Breast epithelium (tissue), 4 donors: ENCODE results near the gene COL16A1. TPM values are rescaled to one million over a fixed set of nuclear protein-coding genes. Genes with fewer than 3 reads are reported as not detected.

Source experiments
- DNase-seq, 2 donors: peaks; one replicate each; pipeline ENCODE4 v3.0.0-alpha.2; 2019; ENCODE audit warnings: low spot score in 2 of 2
- H3K27ac ChIP-seq, 2 donors: fragments of 200-600 bp; sonication (generic) in 1 of 2; one replicate each; pipeline ENCODE4 v1.5.1; 2016 to 2019; ENCODE audit warnings: mild to moderate bottlenecking in 1 of 2
- H3K27me3 ChIP-seq, 2 donors: fragments of 200-600 bp; sonication (generic) in 1 of 2; one replicate each; pipeline versions ENCODE4 v1.5.1 to v1.6.0; 2017 to 2019; ENCODE audit warnings: control low read depth in 1 of 2, mild to moderate bottlenecking in 1 of 2
- H3K36me3 ChIP-seq: fragments of 200-600 bp; one replicate; pipeline ENCODE4 v1.5.1; 2019
- H3K4me1 ChIP-seq, 2 donors: fragments of 200-600 bp; sonication (generic); one replicate each; pipeline ENCODE4 v1.5.1; 2016 to 2019; ENCODE audit warnings: control low read depth in 1 of 2
- H3K4me3 ChIP-seq, 3 donors: fragments of 200-600 bp; sonication (generic); 1 replicate in 2 of 3; 2 replicates in 1 of 3; pipeline ENCODE4 v1.5.1; 2016 to 2019; ENCODE audit warnings: mild to moderate bottlenecking in 3 of 3, moderate library complexity in 2 of 3
- H3K9me3 ChIP-seq, 2 donors: fragments of 200-600 bp; sonication (generic) in 1 of 2; one replicate each; pipeline ENCODE4 v1.5.1; 2016 to 2019; ENCODE audit warnings: control low read depth in 1 of 2
- POLR2A ChIP-seq: fragments of 450-650 bp; IDR thresholded peaks from one replicate; pipeline ENCODE4 v1.6.1; 2016; ENCODE audit warnings: antibody characterized with exemption, mild to moderate bottlenecking, moderate library complexity
- POLR2AphosphoS5 ChIP-seq, 3 donors: sonication (generic); formaldehyde crosslinking; IDR thresholded peaks; one replicate each; pipeline ENCODE4 v1.6.1; 2017; ENCODE audit warnings: antibody characterized with exemption in 3 of 3
- intact Hi-C: fragments of 100-400 bp; cut with DNase I; formaldehyde crosslinking; loops from one replicate; pipeline ENCODE4 v1.15.1; 2023; ENCODE audit warnings: low total_unique reads
- total RNA-seq, 3 donors: library from RNA; depleted of rRNA; stranded (reverse); fragments of >200 nt; gene quantifications; one replicate each; pipeline ENCODE4 v1.1.0, GENCODE V29; 2016
- TF ChIP-seq, protein P1 (sequence below), 3 donors: fragments of 450-650 bp; IDR thresholded peaks; one replicate each; pipeline ENCODE4 v1.5.1; 2016 to 2017; ENCODE audit warnings: antibody characterized with exemption in 3 of 3, mild to moderate bottlenecking in 3 of 3, moderate library complexity in 3 of 3

COL16A1 gene
- total RNA-seq, 3 donors from 2014 or later = 55.2 to 79.5 (median 58.7) TPM

GRCh38 chr1:31663622-31664452 is 40.0 kb downstream of the COL16A1 start:
- peak; percentile 40 to 68 for DNase-seq
- Histone ChIP-seq H3K4me1 (peaks cover 0 to 16% of the 10 kb centered on the region in 2 donors), H3K4me3 (no peak overlapping the region), H3K27ac (peak overlapping the region in 1 of 2 donors; percentile 14), H3K9me3 (no peaks in the 10 kb centered on the region), H3K27me3 (no peaks in the 10 kb centered on the region), H3K36me3 (no peaks in the 10 kb centered on the region)
- intact Hi-C loops = no loop called here
- TF ChIP-seq, protein P1, sequence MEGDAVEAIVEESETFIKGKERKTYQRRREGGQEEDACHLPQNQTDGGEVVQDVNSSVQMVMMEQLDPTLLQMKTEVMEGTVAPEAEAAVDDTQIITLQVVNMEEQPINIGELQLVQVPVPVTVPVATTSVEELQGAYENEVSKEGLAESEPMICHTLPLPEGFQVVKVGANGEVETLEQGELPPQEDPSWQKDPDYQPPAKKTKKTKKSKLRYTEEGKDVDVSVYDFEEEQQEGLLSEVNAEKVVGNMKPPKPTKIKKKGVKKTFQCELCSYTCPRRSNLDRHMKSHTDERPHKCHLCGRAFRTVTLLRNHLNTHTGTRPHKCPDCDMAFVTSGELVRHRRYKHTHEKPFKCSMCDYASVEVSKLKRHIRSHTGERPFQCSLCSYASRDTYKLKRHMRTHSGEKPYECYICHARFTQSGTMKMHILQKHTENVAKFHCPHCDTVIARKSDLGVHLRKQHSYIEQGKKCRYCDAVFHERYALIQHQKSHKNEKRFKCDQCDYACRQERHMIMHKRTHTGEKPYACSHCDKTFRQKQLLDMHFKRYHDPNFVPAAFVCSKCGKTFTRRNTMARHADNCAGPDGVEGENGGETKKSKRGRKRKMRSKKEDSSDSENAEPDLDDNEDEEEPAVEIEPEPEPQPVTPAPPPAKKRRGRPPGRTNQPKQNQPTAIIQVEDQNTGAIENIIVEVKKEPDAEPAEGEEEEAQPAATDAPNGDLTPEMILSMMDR (IDR thresholded peaks at IDR 0.05) = peak; percentile 93 to 98 (median 96)
- TF ChIP-seq POLR2AphosphoS5 (IDR thresholded peaks at IDR 0.05) (peak in 2 of 3 donors; percentile 26 to 29), POLR2A (no peak)

DNA sequence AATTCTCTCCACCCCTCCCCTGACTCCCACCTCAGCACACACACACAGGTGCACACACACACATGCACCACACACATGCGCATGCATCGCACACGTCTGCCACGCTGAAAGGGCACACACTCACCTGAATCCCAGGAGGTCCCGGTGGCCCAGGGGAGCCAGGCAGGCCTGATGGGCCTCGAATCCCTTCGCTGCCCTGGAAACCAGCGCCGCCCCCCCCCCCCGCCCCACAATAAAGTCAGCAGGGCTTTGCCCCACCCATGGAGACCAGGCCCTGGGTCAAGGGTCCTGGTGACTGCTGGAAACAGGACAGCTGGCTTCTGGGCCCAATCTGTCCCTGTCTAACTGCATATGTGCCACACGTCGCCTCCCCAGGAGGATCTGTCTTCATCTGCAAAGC is 41.4 kb downstream of the COL16A1 start:
- Histone ChIP-seq H3K4me1 (peaks cover 0 to 16% of the 10 kb centered on the region in 2 donors), H3K36me3 (no peaks in the 10 kb centered on the region), H3K27me3 (no peaks in the 10 kb centered on the region), H3K4me3 (no peak overlapping the region), H3K9me3 (no peaks in the 10 kb centered on the region), H3K27ac (peak overlapping the region in 1 of 2 donors; percentile 25)
- DNase-seq = no peak
- TF ChIP-seq, protein P1 (IDR thresholded peaks at IDR 0.05) = no peak
- TF ChIP-seq POLR2A = no peak
- TF ChIP-seq POLR2AphosphoS5 (IDR thresholded peaks at IDR 0.05) = no peak
- intact Hi-C loops = no loop called here

DNA sequence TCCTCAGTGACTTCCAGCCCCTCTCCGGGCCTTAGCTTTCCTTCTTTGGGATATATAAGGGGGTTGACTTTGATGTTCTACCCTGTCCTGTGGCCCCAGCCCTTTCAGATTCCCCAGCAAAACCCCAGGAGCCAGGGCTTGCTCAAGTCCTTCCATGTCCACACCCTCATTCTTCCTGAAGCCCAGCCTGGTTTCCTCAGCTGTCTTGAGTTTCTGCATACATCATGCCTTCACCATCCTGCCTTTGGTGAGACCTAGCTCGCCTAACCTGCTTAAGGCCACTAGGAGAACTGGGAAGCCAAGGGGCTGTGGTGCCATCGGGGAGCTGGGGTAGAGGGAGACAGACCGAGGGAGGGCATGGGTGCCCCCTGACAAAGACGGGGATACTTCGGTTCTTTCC is 42.0 kb downstream of the COL16A1 start:
- DNase-seq = no peak
- H3K27ac ChIP-seq = peak overlapping the region in 1 of 2 donors; percentile 12
- H3K9me3 ChIP-seq = no peaks in the 10 kb centered on the region
- H3K4me3 ChIP-seq = no peak overlapping the region
- intact Hi-C loops = no loop called here
- peaks cover 0 to 10% of the 10 kb centered on the region in 2 donors for H3K4me1 ChIP-seq
- TF ChIP-seq, protein P1 (IDR thresholded peaks at IDR 0.05) = no peak
- TF ChIP-seq POLR2A (no peak), POLR2AphosphoS5 (IDR thresholded peaks at IDR 0.05) (no peak)
- H3K27me3 ChIP-seq = no peaks in the 10 kb centered on the region
- H3K36me3 ChIP-seq = no peaks in the 10 kb centered on the region

- H3K4me3 ChIP-seq = no peak overlapping the region
- H3K27ac ChIP-seq = peak overlapping the region in 1 of 2 donors; percentile 12
- no peak for TF ChIP-seq POLR2AphosphoS5 (IDR thresholded peaks at IDR 0.05)
- TF ChIP-seq, protein P1 (IDR thresholded peaks at IDR 0.05) = no peak
- no peak for TF ChIP-seq POLR2A
- no peaks in the 10 kb centered on the region for H3K9me3 ChIP-seq
- no peaks in the 10 kb centered on the region for H3K36me3 ChIP-seq
- H3K27me3 ChIP-seq = no peaks in the 10 kb centered on the region
- intact Hi-C loops = no loop called here
- H3K4me1 ChIP-seq = peaks cover 0 to 3% of the 10 kb centered on the region in 2 donors
- no peak for DNase-seq
Observed at GRCh38 chr1:31660871-31661455, 42.9 kb downstream of the COL16A1 start.

DNA sequence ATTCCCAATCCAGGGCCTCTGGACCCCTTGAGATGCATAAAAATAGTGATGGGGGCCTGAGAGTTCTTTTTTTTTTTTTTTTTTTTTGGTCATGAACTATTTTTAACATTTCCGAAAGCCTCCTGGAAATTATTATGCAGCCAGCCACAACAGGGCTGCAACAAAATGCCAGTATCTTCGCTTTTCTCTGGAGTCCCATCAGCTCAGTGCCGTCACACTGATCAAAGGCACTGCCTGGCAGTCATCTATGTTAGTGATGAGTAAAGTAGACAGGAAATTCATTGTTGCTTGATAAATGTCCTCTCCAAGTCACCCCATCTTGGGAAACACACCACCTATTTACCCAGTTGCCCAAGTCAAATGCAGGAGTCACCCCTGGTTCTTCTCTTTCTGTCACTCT is 43.9 kb downstream of the COL16A1 start:
- H3K27me3 ChIP-seq = no peaks in the 10 kb centered on the region
- H3K27ac ChIP-seq = no peak overlapping the region
- no peaks in the 10 kb centered on the region for H3K36me3 ChIP-seq
- H3K9me3 ChIP-seq = no peaks in the 10 kb centered on the region
- no peak for TF ChIP-seq POLR2AphosphoS5 (IDR thresholded peaks at IDR 0.05)
- H3K4me3 ChIP-seq = no peak overlapping the region
- intact Hi-C loops = no loop called here
- no peaks in the 10 kb centered on the region for H3K4me1 ChIP-seq
- DNase-seq = no peak
